DOHH2 (cell line): Measurements from ENCODE around the gene DENND5B.

Experiments
- EZH2phosphoT487 ChIP-seq: fragments of 200-600 bp; sonication (generic); IDR thresholded peaks from 2 replicates; pipeline ENCODE4 v1.6.1; 2017; ENCODE audit warnings: borderline replicate concordance, mild to moderate bottlenecking, antibody characterized with exemption, low read length, moderate library complexity, mixed read lengths
- TF ChIP-seq, protein P1 (sequence below): fragments of 200-600 bp; sonication (generic); IDR thresholded peaks from one replicate; pipeline ENCODE4 v1.5.1; 2014; ENCODE audit warnings: antibody characterized with exemption, mild to moderate bottlenecking, low read depth, low read length; ENCODE audit not compliant: poor library complexity, severe bottlenecking

DNA sequence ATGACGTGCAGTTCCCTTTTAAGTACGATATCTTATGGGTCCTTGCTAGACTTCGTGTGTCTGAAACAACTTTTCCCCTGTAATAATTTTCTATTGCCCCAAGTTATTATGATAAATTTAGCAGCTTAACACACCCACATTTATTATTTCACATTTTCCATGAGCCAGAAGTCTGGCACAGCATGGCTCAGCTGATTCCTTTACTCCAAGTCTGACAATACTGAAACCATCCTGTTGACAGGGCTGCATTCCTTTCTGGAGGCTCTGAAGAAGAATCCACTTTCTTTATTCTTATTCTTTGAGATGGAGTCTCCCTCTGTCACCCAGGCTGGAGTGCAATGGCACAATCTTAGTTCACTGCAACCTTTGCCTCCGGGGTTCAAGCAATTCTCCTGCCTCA, 80.9 kb downstream of the DENND5B start:
- TF ChIP-seq, protein P1, sequence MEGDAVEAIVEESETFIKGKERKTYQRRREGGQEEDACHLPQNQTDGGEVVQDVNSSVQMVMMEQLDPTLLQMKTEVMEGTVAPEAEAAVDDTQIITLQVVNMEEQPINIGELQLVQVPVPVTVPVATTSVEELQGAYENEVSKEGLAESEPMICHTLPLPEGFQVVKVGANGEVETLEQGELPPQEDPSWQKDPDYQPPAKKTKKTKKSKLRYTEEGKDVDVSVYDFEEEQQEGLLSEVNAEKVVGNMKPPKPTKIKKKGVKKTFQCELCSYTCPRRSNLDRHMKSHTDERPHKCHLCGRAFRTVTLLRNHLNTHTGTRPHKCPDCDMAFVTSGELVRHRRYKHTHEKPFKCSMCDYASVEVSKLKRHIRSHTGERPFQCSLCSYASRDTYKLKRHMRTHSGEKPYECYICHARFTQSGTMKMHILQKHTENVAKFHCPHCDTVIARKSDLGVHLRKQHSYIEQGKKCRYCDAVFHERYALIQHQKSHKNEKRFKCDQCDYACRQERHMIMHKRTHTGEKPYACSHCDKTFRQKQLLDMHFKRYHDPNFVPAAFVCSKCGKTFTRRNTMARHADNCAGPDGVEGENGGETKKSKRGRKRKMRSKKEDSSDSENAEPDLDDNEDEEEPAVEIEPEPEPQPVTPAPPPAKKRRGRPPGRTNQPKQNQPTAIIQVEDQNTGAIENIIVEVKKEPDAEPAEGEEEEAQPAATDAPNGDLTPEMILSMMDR, result no peak
- no peak for TF ChIP-seq EZH2phosphoT487
